HG03103 (cell line): ENCODE results near the gene USP19.

Experiments used
- ATAC-seq: cut with Tn5 transposase; IDR thresholded peaks from one replicate; pipeline ENCODE4 v1.9.1; 2021; ENCODE audit warnings: low read depth; ENCODE audit not compliant: unreplicated experiment

USP19 gene

DNA sequence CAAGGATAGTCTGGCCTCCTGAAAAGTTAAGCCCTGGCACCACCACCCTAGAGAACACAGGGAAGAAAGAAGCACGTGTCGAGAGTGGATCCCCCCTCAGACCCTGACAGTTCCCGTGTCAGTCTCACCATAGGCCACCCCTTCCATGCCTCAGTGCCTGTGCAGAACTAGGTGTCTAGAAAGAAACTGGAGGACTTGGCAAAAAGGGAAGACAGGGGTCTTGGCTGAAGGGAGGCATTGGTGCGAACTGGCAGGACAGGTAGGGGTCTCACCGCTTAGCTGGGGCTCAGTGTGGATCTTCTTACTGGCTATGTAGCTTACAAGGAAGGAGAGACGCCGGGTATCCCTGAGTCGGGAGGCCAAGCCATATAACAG, 16.6 kb downstream of the USP19 start:
- ATAC-seq, result no peak

DNA sequence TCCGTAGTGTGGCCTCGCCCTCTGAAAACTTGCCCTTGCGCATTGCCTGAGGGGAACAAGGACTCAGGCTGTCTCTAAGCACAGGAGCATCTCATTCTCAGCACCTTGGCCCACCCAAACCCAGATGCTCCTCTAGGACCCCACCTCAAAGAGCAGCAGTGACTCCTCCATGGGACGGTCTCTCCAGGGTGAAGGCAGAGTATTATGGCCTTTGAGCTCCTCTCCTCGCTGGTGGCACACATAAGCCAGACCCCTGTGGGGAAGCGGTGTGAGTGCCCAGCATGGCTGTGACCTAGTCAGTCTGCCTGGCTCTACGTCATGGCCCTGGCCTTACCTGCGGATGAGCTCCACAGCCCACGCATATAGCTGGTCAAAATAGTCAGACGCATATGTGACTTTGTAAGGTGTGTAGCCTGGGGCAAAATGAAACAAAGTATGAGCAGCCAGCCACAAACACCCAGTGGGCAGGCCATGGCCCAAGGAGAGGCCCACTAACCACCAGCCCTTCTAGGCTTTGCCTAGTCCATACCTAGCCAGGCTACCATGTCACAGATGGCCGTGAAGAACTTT, 20.5 kb downstream of the USP19 start:
- no peak for ATAC-seq

DNA sequence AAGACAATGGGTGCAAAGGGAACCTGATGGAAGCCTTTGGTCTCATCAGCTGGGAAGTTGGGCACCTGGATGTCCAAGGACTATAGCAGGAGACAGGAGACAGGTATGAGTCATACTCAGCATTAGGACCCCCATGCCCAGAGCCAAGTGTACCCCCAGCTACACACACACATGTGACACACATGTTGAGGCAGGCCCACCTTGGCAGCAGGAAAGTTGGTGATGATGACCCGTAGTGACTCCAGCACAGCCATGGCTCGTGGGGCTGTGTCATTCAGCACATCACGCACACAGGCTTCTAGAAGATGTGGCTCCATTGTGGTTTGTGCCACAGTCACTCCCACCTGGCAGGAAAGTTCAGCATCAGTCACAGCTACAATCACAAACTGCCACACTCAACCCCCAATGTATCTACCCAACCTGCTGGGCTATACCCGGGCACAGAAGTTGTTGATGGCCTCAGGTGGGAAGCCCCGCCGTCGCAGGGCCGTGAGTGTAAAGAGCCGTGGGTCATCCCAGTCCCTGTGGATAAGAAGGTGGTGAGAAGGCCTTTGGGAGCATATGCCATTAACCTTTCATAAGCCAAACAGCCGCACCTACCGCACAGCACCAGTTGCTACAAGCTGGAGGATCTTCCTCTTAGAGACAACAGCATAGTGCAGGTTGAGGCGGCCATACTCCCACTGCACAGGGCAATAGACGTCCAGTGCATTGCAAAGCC, 21.6 kb downstream of the USP19 start:
- ATAC-seq, result no peak

DNA sequence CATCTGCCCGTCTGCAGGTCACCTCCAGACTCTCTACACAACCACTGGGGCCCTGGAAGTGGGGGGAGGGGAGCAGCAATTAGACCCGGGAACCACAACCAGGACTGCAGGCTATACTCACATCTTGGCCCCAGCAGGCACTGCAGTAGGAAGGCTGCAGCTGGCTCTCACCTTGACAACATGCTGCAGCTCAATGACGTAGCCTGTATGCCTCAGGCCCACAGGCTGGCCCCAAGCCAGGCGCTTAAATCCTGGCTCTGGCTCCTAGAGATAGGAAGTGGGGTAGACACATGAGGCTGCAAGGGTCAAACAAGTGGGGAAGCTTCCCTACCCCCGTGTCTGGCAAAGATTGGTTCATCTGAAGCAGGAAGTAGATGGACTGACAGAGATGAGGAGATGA, 22.2 kb downstream of the USP19 start:
- ATAC-seq, result no peak

DNA sequence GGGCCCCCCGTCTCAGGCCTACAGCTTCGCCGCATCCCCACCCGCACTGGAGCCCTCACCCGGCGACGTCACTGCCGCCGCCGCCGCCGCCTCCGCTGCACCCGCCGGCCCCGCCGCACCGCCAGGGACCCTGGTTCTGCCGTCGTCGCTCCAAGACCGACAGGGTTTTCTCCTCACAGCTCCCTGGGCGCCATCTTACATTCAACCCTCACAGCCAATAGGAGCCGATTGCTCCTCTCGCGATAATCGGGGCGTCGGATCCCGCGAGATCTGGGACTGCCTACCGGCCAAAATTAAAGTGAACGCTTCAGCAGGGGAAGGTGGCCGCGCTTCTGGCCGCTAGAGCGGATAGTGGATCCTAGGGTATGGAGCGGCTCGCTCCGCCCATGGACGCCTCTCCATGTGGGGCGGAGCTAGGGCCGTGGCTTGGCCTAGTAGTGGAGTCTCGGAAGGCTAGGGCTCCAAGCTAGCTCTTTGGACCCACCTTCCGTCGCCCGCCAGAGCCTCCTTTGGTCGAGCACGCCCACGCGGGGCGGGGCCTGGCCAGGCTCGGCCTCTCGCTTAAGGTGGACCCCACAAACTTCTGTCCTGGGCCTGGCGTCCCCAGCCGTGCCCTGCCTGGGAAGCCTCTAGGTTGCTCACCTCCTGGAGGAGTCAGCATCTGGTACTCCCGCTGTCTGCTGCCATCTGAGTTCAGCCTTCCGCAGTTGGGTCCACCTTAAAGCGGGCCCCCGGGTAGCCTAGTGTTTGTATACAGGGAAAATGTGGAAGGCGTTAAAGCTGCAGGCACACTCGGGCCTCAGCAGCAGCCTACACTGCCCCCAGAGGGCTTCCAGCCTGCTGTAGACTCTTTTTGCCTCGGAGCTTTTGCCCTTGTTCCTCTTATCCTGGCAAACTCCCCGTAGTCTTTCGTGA, 26.5 kb downstream of the USP19 start, which contains the start of gene QRICH1:
Gene QRICH1, minus strand, starts transcription at position 219 of the 915 bp plus-strand sequence. CDS start 17,054 bp downstream, outside the sequence.
- peak; percentile 59 for ATAC-seq

DNA sequence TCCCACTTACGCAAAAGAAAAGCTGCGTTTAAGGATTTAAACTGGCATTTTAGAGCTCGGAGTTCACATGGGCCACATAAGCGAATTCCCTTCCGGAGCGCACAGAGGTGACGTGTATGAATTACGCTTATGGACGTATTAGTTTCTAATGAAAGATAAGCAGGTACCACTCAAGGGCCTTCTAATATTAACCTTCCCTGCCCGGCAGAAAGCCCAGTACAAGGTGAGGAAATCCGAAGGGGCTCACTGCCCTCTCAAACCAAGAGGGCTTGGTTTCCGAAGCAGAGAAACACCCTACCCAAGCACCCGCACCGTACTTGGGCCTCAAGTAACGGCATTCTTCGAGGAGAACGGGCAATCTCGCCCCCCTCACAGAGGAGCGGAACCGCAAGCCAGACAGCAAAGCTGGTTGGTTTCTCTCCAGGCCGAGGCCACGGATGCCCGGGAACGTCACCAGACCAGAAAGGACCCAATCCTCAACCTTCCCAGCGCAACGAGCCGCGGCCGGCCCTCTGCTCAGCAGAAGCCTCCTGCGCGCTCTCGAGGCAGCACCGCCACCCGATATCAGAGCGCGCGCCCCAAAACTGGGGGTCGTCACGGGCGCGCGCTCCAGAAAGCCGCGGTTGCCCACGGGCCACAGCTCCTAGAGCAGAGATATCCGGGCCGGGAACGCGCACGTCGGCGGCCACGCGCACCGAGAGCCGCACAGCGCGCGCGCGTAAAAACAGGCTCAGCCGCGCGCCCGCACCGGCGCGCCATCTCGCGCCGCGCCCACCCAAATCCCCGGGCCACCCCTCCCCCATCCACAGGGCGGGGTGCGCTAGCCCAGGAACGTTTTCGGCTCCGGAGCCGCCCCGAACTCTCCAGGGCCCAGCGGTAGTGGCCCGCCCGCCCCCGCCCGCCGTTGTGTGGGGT, 27.4 kb downstream of the USP19 start:
- peak; percentile 25 for ATAC-seq

DNA sequence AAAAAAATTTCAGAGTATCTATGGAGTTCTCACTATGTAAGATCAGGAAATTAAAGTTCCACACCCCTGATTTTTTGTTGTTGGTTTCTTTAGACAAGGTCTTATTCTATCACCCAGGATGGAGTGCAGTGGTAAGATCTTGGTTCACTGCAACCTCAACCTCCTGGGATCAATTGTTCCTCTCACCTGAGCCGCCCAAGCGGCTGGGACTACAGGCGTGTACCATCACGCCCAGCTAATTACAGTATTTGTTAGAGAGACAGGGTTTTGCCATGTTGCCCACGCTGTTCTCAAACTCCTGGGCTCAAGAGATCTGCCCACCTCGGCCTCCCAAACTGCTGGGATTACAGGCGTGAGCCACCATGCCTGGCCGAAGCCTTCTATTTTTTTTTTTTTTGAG, 39.2 kb downstream of the USP19 start:
- no peak for ATAC-seq

DNA sequence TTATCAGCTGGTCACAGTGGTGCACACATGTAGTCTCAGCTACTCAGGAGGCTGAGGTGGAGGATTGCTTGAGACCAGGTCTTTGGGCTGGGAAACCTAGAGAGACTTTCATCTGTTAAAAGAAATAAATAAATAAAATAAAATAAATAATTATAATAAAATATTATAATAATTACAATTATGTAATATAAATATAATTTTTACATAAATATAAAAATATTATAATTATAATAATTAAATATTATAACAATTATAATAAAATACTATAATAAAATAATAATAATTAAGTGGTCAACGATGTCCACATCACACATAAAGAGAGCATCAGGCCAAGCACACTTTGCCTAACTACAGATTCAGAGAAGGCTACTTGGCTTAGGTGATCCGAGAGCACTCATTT, 41.4 kb downstream of the USP19 start:
- ATAC-seq, result no peak

DNA sequence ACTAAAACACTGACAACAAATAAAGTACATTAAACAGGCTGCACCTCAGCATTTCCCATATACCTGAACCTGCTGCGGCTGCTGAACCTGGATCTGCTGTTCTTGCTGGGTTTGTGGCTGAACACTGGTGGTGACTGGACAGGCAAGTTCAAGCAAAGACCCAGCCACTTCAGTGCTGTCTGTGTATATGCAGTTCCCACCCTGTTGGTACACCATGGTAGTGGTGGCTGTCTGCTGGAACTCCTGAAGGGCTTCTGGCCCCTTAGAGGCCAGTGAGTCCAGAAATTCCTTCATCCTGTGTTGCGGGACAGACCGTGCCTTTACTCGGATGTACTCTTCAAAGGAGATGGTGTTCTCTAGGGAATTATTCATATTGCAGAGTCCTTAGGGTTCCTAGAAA, 44.0 kb downstream of the USP19 start:
- ATAC-seq, result no peak

DNA sequence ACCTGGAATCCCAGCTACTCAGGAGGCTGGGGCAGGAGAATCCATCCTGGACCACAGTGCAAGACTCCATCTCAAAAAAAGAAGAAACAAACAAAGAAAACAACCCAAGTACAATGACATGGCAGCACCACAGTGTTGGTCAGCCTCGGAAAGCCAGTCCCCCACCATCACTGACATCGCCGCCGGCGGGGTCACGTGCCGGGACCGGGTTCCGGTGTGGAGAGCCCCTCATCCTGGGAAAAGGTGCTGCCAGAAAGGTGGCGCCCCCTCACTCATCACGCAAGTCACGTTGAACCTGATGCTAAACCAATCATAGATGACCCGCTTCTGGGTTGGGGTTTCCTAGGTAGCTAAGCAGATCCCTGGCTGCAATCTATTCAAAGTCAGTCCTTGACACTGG, 44.5 kb downstream of the USP19 start:
- no peak for ATAC-seq
